AG09309 (cell line): ENCODE measurements around the gene CAMK1D.

ENCODE experiments used
- DNase-seq: peaks from one replicate; pipeline ENCODE4 v3.0.0-alpha.2; 2010; ENCODE audit warnings: low read depth
- H3K4me3 ChIP-seq: 2 replicates; pipeline ENCODE4 v1.5.1; 2011; ENCODE audit warnings: mild to moderate bottlenecking, low read depth, low read length, moderate library complexity; ENCODE audit not compliant: control insufficient read depth
- CTCF ChIP-seq: IDR thresholded peaks from 2 replicates; pipeline ENCODE4 v1.5.1; 2011; ENCODE audit warnings: mild to moderate bottlenecking, low read depth, low read length, inconsistent platforms; ENCODE audit not compliant: insufficient read depth, control insufficient read depth; ENCODE audit errors: missing control alignments

The CAMK1D gene

GRCh38 chr10:12609435-12609834 is 260.1 kb downstream of the CAMK1D start:
- no peak overlapping the region for H3K4me3 ChIP-seq
- no peak for DNase-seq
- TF ChIP-seq CTCF, result no peak

- DNase-seq, result no peak
- no peak overlapping the region for H3K4me3 ChIP-seq
- TF ChIP-seq CTCF, result no peak
Observed at GRCh38 chr10:12613136-12613535, 263.8 kb downstream of the CAMK1D start.

DNA sequence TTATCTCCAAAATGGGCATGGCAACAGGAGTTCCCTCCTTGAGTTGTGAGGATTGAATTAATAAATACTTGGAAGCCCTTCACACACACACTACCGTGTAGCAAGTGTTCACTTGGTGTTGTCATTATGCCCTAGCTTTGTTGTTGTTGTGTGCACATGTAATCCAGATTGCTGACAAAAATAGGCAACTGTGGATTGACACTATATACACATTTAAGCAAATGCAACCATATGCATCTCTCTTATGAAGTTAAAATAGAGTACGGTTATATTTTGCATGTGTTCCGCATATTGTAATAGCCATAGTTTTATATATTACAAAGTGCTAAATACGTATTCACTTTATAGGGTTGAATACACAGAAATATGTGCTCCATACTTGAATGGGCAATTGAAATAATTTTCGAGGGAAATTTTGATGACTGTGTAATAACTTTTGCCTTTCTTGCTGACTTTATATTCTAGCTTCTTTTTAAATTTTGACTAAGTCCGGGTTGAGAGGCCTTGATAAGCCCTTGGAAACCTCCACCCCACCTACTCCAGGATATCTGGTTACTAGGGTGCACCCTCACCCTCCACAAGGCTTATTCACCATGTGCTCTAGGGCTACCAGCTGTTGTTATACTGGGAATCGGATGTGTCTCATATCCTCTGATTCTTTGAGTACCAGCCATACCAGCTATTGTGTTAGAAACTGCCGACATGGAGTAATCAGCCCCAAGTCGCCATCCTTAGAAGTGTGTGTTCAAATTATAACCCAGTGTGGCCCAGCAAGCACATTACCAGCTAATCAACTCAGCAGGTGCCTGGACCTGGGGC is 265.0 kb downstream of the CAMK1D start:
- no peak for DNase-seq
- H3K4me3 ChIP-seq, result no peak overlapping the region
- no peak for TF ChIP-seq CTCF

GRCh38 chr10:12615296-12616220 is 266.2 kb downstream of the CAMK1D start:
- no peak for DNase-seq
- H3K4me3 ChIP-seq, result no peak overlapping the region
- no peak for TF ChIP-seq CTCF

GRCh38 chr10:12617191-12618175 is 268.1 kb downstream of the CAMK1D start:
- H3K4me3 ChIP-seq, result no peak overlapping the region
- no peak for DNase-seq
- no peak for TF ChIP-seq CTCF

- no peak for DNase-seq
- TF ChIP-seq CTCF, result no peak
- no peak overlapping the region for H3K4me3 ChIP-seq
Observed at GRCh38 chr10:12622016-12622415, 272.7 kb downstream of the CAMK1D start.
